ENCODE results near the gene NLRC5.

DNA sequence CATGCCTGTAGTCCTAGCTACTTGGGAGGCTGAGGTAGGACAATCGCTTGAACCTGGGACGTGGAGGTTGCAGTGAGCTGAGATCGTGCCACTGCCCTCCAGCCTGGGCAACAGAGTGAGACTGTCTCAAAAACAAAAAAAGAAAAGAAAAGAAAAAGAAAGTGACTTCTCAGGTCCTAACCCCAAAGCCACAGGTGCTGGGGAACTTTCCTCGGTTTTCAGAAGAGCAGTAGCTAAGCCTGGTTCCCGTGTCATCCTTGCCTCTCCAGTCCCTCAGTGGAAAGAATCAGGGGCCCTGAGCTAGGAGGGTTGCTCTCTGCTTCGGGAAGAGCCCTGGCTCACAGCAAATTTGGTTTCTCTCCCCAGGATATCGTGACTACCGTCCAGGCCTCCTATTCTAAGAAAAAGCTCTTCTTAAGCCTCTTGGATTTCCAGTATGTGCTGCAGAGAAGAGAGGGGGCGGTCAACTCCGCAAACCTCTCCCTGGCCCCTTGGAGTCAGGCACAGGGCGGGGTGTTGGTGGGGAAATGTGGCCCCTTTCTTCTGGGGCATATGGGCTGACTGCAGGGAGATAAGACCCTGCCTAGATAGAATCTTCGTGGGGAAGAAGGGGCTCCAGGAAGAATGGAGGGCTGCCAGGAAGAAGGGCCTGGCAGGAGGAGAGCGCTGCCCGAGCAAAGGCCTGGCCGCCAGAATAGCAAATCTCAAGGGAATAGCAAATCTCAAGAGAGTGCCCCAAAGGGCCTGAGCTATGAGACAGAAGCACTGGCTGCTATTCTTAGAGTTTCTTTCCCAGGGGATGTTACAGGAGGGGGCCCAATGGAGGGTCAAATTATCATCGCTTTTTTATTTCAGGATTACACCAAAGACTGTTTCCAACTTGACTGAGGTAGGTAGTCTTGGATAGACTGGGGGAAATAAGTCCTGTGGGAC lies 8.3 kb upstream of the NLRC5 start:
- no peak for TF ChIP-seq POLR2A (IDR thresholded peaks at IDR 0.05)
- TF ChIP-seq, protein P1, sequence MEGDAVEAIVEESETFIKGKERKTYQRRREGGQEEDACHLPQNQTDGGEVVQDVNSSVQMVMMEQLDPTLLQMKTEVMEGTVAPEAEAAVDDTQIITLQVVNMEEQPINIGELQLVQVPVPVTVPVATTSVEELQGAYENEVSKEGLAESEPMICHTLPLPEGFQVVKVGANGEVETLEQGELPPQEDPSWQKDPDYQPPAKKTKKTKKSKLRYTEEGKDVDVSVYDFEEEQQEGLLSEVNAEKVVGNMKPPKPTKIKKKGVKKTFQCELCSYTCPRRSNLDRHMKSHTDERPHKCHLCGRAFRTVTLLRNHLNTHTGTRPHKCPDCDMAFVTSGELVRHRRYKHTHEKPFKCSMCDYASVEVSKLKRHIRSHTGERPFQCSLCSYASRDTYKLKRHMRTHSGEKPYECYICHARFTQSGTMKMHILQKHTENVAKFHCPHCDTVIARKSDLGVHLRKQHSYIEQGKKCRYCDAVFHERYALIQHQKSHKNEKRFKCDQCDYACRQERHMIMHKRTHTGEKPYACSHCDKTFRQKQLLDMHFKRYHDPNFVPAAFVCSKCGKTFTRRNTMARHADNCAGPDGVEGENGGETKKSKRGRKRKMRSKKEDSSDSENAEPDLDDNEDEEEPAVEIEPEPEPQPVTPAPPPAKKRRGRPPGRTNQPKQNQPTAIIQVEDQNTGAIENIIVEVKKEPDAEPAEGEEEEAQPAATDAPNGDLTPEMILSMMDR (IDR thresholded peaks at IDR 0.05): no peak
- no peak for TF ChIP-seq POLR2AphosphoS5 (IDR thresholded peaks at IDR 0.05; ENCODE audit: insufficient read depth in 1 of 2, low read depth in 1 of 2)

All from vagina (tissue), 2 donors.